DLD1 (cell line): Measurements from ENCODE around the gene ITGA6.

Experiments
- in situ Hi-C: cut with HindIII; loops from 2 replicates; pipeline ENCODE4 v1.10.0; 2017; ENCODE audit warnings: low sequenced_read_pairs

Gene ITGA6

DNA sequence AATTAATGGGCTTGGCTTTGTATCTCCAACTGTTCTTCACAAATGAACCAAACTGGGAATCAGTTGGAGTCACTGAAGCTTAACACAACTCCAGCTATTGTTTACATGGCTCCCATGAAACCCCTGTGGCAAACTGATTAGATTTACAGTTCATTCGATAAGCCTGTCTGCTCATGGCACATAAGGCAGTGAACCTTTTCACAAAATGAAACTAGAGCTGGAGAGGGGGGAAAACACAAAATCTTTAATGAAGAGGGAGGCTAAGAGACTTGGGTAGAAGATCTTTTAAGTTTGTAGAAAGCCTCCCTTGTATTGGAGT, 11.6 kb upstream of the ITGA6 start:
- in situ Hi-C loops, result no loop called here

- in situ Hi-C loops, result no loop called here
These were observed 10.8 kb upstream of the ITGA6 start for GRCh38 chr2:172416447-172417058.

GRCh38 chr2:172420216-172420615, 7.2 kb upstream of the ITGA6 start:
- in situ Hi-C loops, result no loop called here

DNA sequence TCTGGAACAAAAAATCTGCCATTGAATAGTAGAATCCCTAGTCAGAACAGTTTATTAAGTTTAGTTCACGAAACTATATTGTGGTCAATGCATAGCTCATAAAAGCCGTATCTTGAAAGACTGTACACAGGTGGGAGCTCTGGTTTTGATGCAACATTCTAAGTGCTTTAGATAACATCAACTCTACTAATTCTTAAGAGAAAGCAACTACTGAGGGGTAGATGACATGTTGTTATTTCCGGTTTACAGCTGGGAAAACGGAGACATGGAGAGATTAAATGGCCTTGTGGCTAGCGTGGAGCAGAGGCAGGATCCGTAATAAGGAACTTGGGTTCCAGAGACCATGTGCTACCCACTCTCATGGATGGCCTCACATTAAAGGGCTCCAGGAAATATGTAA, 4.2 kb upstream of the ITGA6 start:
- in situ Hi-C loops, result no loop called here

- in situ Hi-C loops, result no loop called here
These were observed 2.0 kb upstream of the ITGA6 start for GRCh38 chr2:172425336-172425735.

GRCh38 chr2:172426635-172427255, 641 bp upstream of the ITGA6 start:
- in situ Hi-C loops, result no loop called here

GRCh38 chr2:172427990-172428831, 825 bp downstream of the ITGA6 start:
- in situ Hi-C loops, result no loop called here

GRCh38 chr2:172428832-172429210, 1.4 kb downstream of the ITGA6 start:
- in situ Hi-C loops, result no loop called here

DNA sequence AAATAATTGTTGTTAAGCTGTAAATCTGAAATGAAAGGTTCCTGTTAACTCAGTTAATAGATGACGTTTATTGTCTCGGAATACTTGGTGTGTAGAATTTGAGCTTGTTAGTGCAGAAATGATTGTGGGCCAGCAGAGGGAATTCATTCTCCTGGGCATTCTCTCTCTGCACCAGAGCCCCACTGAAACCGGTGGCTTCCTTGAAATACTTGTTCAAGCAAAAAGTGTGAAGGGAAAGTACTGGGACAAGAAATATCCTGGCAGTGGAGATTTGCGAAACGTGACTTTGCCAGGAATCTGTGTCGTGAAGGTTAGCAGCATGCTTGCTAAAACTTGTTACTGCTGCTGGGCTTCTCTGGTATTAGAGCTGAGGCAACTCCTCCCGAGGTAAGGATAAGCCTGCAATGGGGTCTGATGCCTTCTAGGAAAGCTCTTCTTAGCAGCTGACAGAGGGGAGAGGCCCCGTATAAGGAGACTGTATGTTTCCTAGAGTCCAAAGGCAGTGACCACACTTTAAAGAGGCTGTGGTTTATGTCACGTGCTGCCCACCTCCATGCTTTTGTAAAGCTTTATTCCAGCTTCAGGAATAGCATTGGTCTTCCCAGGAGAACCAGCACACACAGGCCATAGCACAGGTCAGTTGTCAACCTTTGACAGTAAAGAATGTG, 2.0 kb downstream of the ITGA6 start:
- in situ Hi-C loops, result no loop called here

GRCh38 chr2:172430027-172430426, 2.6 kb downstream of the ITGA6 start:
- in situ Hi-C loops, result no loop called here

GRCh38 chr2:172430678-172431077, 3.3 kb downstream of the ITGA6 start:
- in situ Hi-C loops, result no loop called here

- in situ Hi-C loops, result no loop called here
These were observed 4.1 kb downstream of the ITGA6 start for GRCh38 chr2:172431463-172431862.

GRCh38 chr2:172431993-172432392, 4.6 kb downstream of the ITGA6 start:
- in situ Hi-C loops, result no loop called here

- in situ Hi-C loops, result no loop called here
These were observed 5.8 kb downstream of the ITGA6 start for GRCh38 chr2:172433144-172433543.

DNA sequence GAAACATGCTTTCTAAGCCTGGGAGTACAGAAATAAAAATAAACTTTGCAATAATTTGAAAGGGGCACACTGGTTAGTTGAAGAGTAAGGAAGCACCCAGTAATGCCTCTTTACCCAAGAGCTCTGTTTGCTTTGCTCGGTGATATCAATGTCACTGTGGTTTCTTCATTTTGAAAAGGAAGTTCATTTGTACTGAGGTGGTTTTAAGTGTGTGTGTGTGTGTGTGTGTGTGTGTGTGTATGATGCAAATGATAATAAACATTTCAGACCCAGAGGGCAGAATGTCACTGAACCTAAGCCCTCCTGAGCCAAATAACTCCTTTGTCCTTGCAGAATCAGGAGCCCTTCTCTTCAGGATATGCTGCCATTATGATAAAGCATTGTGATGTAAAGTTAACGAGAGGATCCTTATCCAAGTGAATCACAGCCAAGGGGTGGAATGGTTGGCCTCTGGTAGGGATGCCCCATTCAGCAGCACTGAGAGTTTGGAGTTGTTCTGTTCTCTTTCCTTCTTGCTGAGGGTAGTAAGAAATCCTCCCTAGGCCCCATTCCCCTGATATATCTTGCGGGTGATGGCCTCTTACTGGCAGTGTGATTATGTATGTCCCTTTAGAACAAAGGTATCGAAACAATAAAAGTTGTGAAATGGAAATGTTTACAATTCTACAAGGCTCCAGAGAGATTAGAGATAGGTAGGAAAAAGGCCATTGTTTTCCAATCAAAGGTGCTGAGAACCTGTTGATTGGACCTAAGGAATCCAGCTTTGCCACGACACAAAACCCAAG, 7.6 kb downstream of the ITGA6 start:
- in situ Hi-C loops, result no loop called here

DNA sequence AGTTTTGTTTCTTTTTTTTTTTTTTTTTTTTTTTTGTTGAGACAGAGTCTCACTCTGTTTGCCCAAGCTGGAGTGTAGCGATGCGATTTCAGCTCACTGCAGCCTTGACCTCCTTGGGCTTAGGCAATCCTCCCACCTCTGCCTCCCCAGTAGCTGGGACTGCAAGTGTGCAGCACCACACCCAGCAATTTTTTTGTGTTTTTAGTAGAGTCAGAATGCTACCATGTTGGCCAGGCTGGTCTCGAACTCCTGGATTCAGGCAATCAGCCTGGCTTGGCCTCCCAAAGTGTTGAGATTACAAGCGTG, 8.2 kb downstream of the ITGA6 start:
- in situ Hi-C loops, result no loop called here

GRCh38 chr2:172436889-172437288, 9.5 kb downstream of the ITGA6 start:
- in situ Hi-C loops, result no loop called here

DNA sequence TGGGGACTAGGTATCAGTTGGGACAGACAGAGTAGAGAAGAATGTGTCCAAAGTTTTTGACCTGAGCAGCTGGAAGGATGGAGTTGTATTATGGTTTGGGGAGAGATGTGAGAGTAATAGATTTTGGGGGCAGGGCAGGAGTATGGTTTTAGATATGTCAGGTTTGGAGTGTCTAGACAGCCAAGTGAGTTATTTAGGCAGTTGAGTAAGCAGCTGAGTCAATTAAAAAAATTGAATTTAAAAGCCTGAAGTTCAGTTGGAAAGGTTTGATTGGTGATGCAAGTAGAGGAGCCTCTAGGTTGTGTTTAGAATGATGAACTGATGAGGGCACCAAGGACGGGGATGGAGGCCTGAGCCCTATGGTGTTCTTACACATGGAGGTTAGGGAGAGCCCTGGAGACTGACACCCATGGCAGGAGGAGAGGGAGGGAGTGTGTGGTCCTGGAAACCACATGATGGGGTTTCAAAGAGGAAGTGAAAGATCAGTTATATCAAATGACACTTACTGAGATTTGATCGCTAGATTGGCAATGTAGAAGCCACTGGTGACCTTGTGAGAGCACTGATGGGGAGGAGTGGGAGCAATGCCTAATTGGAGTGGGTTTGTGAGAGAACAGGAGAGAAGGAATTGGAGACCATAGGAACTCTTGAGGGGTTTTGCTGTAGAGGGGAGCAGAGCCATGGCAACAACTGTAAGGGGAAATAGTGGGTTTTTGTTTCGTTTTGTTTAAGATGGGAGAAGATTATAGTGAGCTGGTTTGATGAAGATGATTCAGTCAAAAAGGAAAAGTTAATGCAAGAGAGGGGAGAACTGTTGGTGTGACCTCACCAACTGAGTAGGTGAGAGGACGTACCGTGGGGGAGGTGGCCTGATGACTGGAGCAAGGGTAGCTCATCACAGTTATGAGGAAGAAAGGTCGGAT, 10.3 kb downstream of the ITGA6 start:
- in situ Hi-C loops, result no loop called here

DNA sequence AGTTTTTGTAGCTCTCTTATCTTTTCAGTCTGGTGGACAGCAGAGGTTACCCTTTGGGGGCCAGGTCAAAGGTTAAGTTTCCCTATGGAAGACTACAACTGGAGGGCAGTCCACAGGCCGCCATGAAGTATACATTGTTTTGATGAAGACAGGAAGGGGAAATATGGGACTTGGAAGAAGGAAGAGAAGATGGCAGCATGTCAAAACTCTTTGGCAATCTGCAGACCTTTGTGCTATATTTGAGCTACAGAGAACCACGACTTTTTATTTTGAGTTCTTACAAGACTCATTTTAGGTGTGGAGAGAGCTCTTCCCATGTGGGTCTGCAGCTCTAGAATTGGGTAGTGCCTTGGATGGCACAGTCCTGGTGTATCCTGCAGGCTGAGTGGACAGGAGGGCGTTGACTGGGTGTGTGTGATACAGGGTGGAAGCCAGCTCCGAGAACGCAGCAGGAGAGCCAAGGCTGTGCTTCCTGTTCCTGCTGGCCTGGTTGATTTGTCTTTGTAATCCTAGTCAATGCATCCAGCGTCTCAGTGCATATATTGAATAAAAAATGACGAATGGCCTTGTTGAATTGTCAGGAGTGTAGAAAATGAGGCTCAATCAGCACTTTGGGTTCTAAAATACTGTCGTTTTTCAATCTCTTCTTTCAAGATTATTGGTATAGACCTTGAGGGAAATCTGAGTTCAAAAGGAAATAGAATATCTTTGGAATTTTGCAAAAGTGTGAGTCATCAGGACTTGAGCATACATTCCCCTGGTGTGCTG, 11.5 kb downstream of the ITGA6 start:
- in situ Hi-C loops, result no loop called here
